Measurements from ENCODE around the gene ATM.

Gene ATM

GRCh38 chr11:108204929-108205499 lies 17.9 kb upstream of the ATM start:
- Histone ChIP-seq H3K36me3 (ENCODE audit: control insufficient read depth in 2 of 2, insufficient read depth in 1 of 2, low read length in 2 of 2) (peaks cover 5 to 71% of the 10 kb centered on the region in 2 experiments; a peak in 2 of 3 replicates), H3K27ac (ENCODE audit: extremely low read depth, low read depth, low read length) (no peak overlapping the region), H3K9me3 (ENCODE audit: control insufficient read depth, insufficient read depth, low read depth, low read length) (no peaks in the 10 kb centered on the region), H3K4me3 (ENCODE audit: low read depth, low read length) (no peak overlapping the region), H3K4me1 (ENCODE audit: control insufficient read depth, insufficient read depth, low read length) (no peaks in the 10 kb centered on the region)
- TF ChIP-seq SETDB1 (IDR thresholded peaks at IDR 0.05; ENCODE audit: insufficient read length, low read length) (peak; percentile 66), ZNF626 (tag by site-specific recombination; IDR thresholded peaks at IDR 0.05) (no peak), INSM2 (tag by site-specific recombination; IDR thresholded peaks at IDR 0.05) (no peak), ZNF202 (tag by site-specific recombination; IDR thresholded peaks at IDR 0.05; ENCODE audit: borderline replicate concordance) (no peak), ZNF791 (tag by site-specific recombination; IDR thresholded peaks at IDR 0.05) (peak; percentile 94), ZBTB21 (tag by site-specific recombination; IDR thresholded peaks at IDR 0.05) (no peak), KLF10 (tag by site-specific recombination; IDR thresholded peaks at IDR 0.05) (no peak), ZNF596 (tag by site-specific recombination; IDR thresholded peaks at IDR 0.05) (no peak)
- CTCF ChIA-PET, result interaction anchor here (0.6 kb wide), 1 partner anchor 85 kb away, joined by 3 read pairs; no protein-coding TSS in a partner anchor
- POLR2A ChIA-PET, result no interaction called here

- POLR2A ChIA-PET, result interaction anchor here (0.8 kb wide), 1 partner anchor 16 kb away, joined by 3 read pairs; the partner anchor contains the start of genes ATM and NPAT
- CTCF ChIA-PET, result no interaction called here
- Histone ChIP-seq H3K36me3 (ENCODE audit: control insufficient read depth in 2 of 2, insufficient read depth in 1 of 2, low read length in 2 of 2) (peaks cover 5 to 74% of the 10 kb centered on the region in 2 experiments; a peak in 2 of 3 replicates), H3K27ac (ENCODE audit: extremely low read depth, low read depth, low read length) (no peak overlapping the region), H3K4me1 (ENCODE audit: control insufficient read depth, insufficient read depth, low read length) (no peaks in the 10 kb centered on the region), H3K9me3 (ENCODE audit: control insufficient read depth, insufficient read depth, low read depth, low read length) (no peaks in the 10 kb centered on the region), H3K4me3 (ENCODE audit: low read depth, low read length) (no peak overlapping the region)
- no peak for TF ChIP-seq ZNF501 (tag by site-specific recombination; IDR thresholded peaks at IDR 0.05)
- no peak for TF ChIP-seq ZNF449 (tag by site-specific recombination; IDR thresholded peaks at IDR 0.05)
- TF ChIP-seq ZXDB (tag by site-specific recombination; IDR thresholded peaks at IDR 0.05), result no peak
- TF ChIP-seq ZBTB44 (tag by site-specific recombination; IDR thresholded peaks at IDR 0.05), result no peak
- TF ChIP-seq ZNF121 (tag by site-specific recombination; IDR thresholded peaks at IDR 0.05), result no peak
- TF ChIP-seq HIC1 (tag by site-specific recombination; IDR thresholded peaks at IDR 0.05), result no peak
- no peak for TF ChIP-seq ZBTB17 (tag by site-specific recombination; IDR thresholded peaks at IDR 0.05)
- no peak for TF ChIP-seq TRIM28 (IDR thresholded peaks at IDR 0.05; ENCODE audit: borderline replicate concordance, low read length)
Measured at GRCh38 chr11:108206171-108206570, 16.7 kb upstream of the ATM start.
